D721Med (cell line): ENCODE measurements around the gene TEX2.

Source experiments
- DNase-seq: peaks from one replicate; pipeline ENCODE4 v3.0.0; 2011; ENCODE audit warnings: low spot score; ENCODE audit not compliant: insufficient read length
- FAIRE-seq: peaks from 2 replicates; lab custom pipeline; 2011; peaks lifted over from hg19 to GRCh38; lab: Jason Lieb, UNC
- TF ChIP-seq, protein P1 (sequence below): IDR thresholded peaks from 2 replicates; pipeline ENCODE4 v1.5.1; 2012; ENCODE audit warnings: mild to moderate bottlenecking, control low read depth; ENCODE audit not compliant: insufficient read depth; ENCODE audit errors: missing control alignments

The TEX2 gene

DNA sequence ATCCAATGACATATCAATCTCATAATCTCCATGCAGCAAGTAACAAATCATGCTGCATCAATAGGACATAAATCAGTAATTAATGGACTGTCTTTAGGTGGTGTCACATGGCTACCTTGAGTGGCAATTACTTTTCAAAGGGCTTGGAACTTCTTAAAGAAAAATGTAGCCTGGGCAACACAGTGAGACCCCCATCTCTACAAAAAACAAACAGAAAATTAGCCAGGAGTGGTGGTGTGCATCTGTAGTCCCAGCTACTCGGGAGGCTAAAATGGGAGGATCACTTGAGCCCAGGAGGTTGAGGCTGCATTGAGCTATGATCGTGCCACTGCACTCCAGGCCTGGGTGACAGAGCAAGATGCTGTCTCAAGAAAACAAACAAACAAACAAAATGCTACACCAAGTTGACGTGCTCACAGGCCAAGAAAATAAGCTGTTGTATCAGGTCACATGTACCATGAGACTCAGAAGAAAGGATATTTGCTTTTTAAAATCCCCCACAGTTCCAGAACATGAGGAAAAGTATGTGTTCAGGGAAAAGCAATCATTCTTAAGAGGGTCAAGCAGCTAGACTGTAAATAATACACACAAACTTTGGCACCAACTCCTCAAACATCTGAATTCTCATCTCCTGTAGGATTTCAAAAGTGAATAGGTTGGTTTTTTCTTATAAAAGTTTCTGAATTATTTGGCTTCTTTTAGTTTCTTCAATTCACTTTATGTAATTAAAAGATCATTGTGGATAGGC, 109.3 kb downstream of the TEX2 start:
- FAIRE-seq (no peak), DNase-seq (no peak)
- TF ChIP-seq, protein P1, sequence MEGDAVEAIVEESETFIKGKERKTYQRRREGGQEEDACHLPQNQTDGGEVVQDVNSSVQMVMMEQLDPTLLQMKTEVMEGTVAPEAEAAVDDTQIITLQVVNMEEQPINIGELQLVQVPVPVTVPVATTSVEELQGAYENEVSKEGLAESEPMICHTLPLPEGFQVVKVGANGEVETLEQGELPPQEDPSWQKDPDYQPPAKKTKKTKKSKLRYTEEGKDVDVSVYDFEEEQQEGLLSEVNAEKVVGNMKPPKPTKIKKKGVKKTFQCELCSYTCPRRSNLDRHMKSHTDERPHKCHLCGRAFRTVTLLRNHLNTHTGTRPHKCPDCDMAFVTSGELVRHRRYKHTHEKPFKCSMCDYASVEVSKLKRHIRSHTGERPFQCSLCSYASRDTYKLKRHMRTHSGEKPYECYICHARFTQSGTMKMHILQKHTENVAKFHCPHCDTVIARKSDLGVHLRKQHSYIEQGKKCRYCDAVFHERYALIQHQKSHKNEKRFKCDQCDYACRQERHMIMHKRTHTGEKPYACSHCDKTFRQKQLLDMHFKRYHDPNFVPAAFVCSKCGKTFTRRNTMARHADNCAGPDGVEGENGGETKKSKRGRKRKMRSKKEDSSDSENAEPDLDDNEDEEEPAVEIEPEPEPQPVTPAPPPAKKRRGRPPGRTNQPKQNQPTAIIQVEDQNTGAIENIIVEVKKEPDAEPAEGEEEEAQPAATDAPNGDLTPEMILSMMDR = no peak

DNA sequence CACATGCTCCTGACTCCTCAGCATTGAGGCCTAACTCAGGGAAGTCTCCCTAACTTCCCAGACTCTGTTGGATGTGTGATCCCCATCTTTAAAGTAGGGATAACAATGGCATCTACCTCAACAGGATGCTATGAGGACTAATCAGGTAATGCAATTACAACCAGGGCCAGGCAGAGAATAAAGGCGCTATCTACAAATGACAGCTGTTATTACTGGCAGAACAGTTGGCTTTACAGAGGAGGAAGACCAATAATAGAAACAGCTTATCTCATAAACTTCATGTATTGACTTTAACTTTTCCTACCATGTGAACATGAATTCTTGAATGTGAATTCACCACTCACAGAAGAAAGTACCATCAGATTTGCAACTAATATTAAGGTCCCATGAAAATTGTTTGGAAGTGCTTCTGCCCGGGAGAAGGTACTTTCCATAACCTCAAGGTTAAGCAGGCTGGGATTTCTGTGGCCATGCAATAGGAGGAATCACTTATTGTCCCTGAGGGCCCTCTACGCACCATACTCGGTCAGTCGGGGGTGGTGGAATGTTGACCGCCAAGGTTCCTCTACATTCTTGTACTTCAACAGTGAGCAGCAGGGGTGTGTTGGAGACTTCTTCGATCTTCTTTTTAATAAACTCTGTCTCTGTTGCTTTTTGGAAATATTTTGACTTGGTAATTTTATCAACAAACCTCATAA, 110.5 kb downstream of the TEX2 start:
- TF ChIP-seq, protein P1 = no peak
- DNase-seq (no peak), FAIRE-seq (no peak)

DNA sequence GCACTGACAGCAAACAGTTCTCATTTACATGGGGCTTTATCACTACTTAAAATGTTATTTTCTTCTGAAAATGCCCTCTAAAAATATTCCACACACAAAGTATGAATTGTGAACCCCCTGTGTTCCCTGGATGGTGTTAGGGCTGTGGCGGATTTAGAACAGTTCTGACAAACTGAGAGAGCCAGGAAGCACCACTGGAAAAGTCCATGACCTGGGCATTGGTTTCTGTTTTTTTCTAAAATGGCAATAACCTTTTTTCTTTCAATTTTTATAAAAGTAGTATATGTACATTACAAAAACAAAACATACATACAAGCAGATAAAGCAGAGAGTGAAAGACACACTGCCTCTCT, 112.1 kb downstream of the TEX2 start:
- no peak for FAIRE-seq
- TF ChIP-seq, protein P1 = no peak
- DNase-seq = no peak

DNA sequence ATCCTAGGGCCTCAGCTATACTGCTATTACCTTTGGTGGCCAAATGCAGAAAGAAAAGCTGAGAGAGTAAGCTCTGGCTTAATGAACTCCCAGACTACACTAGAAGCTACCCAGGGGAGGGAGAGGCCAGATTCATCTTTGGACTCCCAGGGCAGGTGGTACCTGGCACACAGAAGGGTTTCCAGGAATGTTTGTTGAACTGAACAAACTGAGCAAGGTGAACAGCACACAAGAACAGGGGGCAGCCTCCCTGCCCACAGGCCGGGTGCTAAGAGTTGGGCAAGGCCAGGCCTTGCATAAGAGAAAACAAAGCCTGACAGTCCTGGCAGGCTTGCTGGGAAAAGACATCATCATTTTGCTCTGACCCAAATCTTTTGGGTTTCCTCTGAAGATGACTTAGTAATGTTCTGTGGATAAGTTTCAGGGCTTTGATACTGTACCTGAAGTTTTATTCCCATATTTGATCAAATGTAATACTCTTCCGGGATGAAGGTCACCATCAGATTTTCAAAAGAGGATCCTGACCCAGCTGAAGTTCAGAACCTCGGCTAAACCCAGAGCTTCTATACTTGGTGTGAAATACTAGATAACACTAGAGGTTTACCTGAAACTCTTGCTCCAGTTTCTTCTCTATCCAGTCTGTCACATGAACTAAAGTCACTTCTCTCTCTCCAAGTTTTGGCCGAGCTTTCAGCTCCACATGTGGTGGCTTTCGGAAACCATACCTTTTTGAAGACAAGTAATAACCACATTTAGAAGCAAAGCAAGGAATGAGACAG, 112.6 kb downstream of the TEX2 start:
- TF ChIP-seq, protein P1 = no peak
- FAIRE-seq = no peak
- no peak for DNase-seq

DNA sequence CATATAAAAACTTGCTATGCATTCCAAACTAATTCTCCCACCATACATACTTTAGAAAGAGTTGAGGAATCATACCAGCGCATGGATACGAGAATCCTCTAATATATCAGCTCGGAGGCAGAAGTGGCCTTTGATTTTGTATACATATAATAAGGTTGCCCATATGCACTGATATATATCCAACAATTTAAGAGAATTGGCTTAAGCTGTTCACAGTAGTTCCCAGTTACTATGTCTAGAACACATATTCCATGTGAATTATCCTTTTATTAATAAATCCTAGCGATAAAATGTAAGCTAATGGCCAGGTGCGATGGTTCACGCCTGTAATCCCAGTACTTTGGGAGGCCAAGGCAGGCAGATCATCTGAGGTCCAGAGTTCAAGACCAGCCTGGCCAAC, 113.9 kb downstream of the TEX2 start:
- TF ChIP-seq, protein P1 = no peak
- DNase-seq = no peak
- FAIRE-seq = no peak

DNA sequence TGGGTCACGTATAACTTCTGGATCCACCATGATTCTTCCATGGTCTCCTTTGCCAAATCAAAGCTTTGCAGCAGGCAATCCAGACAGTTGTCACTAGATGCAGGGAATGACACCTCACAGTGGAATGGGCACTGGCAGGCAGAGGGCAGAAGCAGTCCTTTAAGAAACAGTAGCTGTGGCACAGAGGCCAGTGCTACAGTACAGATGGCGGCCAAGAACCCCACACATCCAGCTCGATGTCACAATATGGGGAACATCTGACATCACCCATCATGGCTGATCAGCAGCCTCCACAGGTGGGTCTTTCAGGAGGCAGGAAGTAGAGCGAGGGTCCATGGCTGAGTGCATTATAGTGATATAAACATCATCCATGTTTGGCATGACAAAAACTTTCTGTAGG, 114.4 kb downstream of the TEX2 start:
- no peak for DNase-seq
- no peak for FAIRE-seq
- TF ChIP-seq, protein P1 = peak; percentile 39
